Fibroblast of lung (primary cell): ENCODE results near the gene DND1. TPM values are rescaled to one million over a fixed set of nuclear protein-coding genes. Genes with fewer than 3 reads are reported as not detected.
"Not testable (repeated sequence)": the region's sequence is repeated elsewhere in the genome, so short reads cannot be mapped to it uniquely, and the experiment has no call there.

Source experiments
- DNase-seq, 2 donors: peaks; one replicate each; pipeline versions ENCODE4 v3.0.0 to v3.0.0-alpha.2; 2010; ENCODE audit warnings: low read depth in 2 of 2
- H2AFZ ChIP-seq: 2 replicates; pipeline ENCODE4 v1.5.1; 2012; ENCODE audit warnings: low read length, control low read depth, inconsistent platforms
- H3K27ac ChIP-seq: 2 replicates; pipeline ENCODE4 v1.5.1; 2011; ENCODE audit warnings: low read length, control low read depth; ENCODE audit not compliant: insufficient read depth
- H3K27me3 ChIP-seq: 2 replicates; pipeline ENCODE4 v1.5.1; 2011; ENCODE audit warnings: mild to moderate bottlenecking, low read length; ENCODE audit not compliant: control insufficient read depth, insufficient read depth
- H3K36me3 ChIP-seq: 2 replicates; pipeline ENCODE4 v1.5.1; 2011; ENCODE audit warnings: low read length; ENCODE audit not compliant: control insufficient read depth, insufficient read depth
- H3K4me1 ChIP-seq: 2 replicates; pipeline ENCODE4 v1.5.1; 2011; ENCODE audit warnings: low read length; ENCODE audit not compliant: control insufficient read depth, insufficient read depth; ENCODE audit errors: extremely low read depth
- H3K4me2 ChIP-seq: 2 replicates; pipeline ENCODE4 v1.5.1; 2011; ENCODE audit warnings: low read length, control low read depth; ENCODE audit not compliant: insufficient read depth; ENCODE audit errors: extremely low read depth
- H3K4me3 ChIP-seq, 4 experiments: fragments of 200-600 bp in 1 of 4; sonication (generic) in 1 of 4; replicated peaks in 1 of 4; 2 replicates each; pipeline ENCODE4 v1.5.1; 2011 to 2016; ENCODE audit warnings: low read length in 4 of 4, low read depth in 3 of 4, mild to moderate bottlenecking in 3 of 4, control low read depth in 2 of 4, inconsistent platforms in 1 of 4, mixed read lengths in 1 of 4; ENCODE audit not compliant: insufficient read depth in 1 of 4; ENCODE audit errors: control extremely low read depth in 1 of 4
- H3K79me2 ChIP-seq: 2 replicates; pipeline ENCODE4 v1.5.1; 2012; ENCODE audit warnings: mild to moderate bottlenecking, low read length, inconsistent platforms; ENCODE audit not compliant: control insufficient read depth, insufficient read depth
- H3K9ac ChIP-seq: 2 replicates; pipeline ENCODE4 v1.5.1; 2011; ENCODE audit warnings: mild to moderate bottlenecking, low read length, control low read depth; ENCODE audit not compliant: insufficient read depth
- H3K9me3 ChIP-seq: 2 replicates; pipeline ENCODE4 v1.5.1; 2012; ENCODE audit warnings: low read depth, low read length; ENCODE audit not compliant: control insufficient read depth, insufficient read depth
- H4K20me1 ChIP-seq: 2 replicates; pipeline ENCODE4 v1.5.1; 2011; ENCODE audit warnings: low read length; ENCODE audit not compliant: control insufficient read depth, insufficient read depth; ENCODE audit errors: extremely low read depth
- CTCF ChIP-seq, 2 donors: IDR thresholded peaks in 1 of 2; conservative IDR thresholded peaks in 1 of 2; 1 replicate in 1 of 2; 2 replicates in 1 of 2; pipeline ENCODE4 v1.5.1; 2011 to 2012; ENCODE audit warnings: low read length in 2 of 2, control low read depth in 1 of 2, inconsistent platforms in 1 of 2, low read depth in 1 of 2, mild to moderate bottlenecking in 1 of 2
- EZH2 ChIP-seq: IDR thresholded peaks from 2 replicates; pipeline ENCODE4 v1.5.1; 2012; ENCODE audit warnings: low read length, control low read depth, mild to moderate bottlenecking; ENCODE audit errors: missing control alignments
- polyA plus RNA-seq, 2 donors: library from polyadenylated mRNA; depleted of rRNA in 1 of 2; stranded (reverse) in 1 of 2; unstranded in 1 of 2; fragments of >200 nt; gene quantifications; 2 replicates each; pipeline ENCODE4 v1.2.1, GENCODE V29; 2011 to 2012; ENCODE audit warnings: missing spikeins in 1 of 2
- total RNA-seq: library from RNA; depleted of rRNA; stranded (reverse); fragments of >200 nt; gene quantifications from 2 replicates; pipeline ENCODE4 v1.2.1, GENCODE V29; 2014

The DND1 gene
- total and polyA plus RNA-seq, 2 donors (not counting 1 experiment from before 2014, with no cell fraction given) = 0.15 to 0.33 TPM

GRCh38 chr5:140664359-140665119, 8.8 kb downstream of the DND1 start, which contains the start of gene WDR55:
Gene WDR55, plus strand, starts transcription at chr5:140664904. Its CDS starts 9 bp downstream, at chr5:140664913.
- TF ChIP-seq EZH2 = no peak
- H3K36me3 ChIP-seq = peaks cover 24% of the 10 kb centered on the region

GRCh38 chr5:140664030-140664358, 9.4 kb downstream of the DND1 start:
- Histone ChIP-seq H3K9me3 (no peaks in the 10 kb centered on the region), H3K4me3 (peak overlapping the region; percentile 97 to 98 (median 98)), H3K36me3 (peaks cover 23% of the 10 kb centered on the region), H4K20me1 (no peaks in the 10 kb centered on the region), H3K4me1 (no peaks in the 10 kb centered on the region), H3K27ac (peak overlapping the region; percentile 96), H3K9ac (peak overlapping the region; percentile 85), H2AFZ (peak overlapping the region; percentile 100), H3K4me2 (peak overlapping the region; percentile 100), H3K27me3 (no peaks in the 10 kb centered on the region), H3K79me2 (peaks cover 30% of the 10 kb centered on the region)
- TF ChIP-seq CTCF (conservative IDR thresholded peaks at IDR 0.05 in 1 of 2, IDR thresholded peaks at IDR 0.05 in 1 of 2; ENCODE audit: low read depth in 1 of 2, low read length in 2 of 2) (no peak), EZH2 (no peak)
- no peak for DNase-seq

More at GRCh38 chr5:140664359-140665119, 8.8 kb downstream of the DND1 start, which contains the start of gene WDR55:
- Histone ChIP-seq H3K27ac (peak within 1 kb of the TSS; percentile 96), H3K79me2 (peaks cover 30% of the 10 kb centered on the region), H2AFZ (peak within 1 kb of the TSS; percentile 100), H3K9ac (peak within 1 kb of the TSS; percentile 85), H3K9me3 (no peaks in the 10 kb centered on the region), H3K27me3 (no peaks in the 10 kb centered on the region), H4K20me1 (no peaks in the 10 kb centered on the region), H3K4me3 (peak within 1 kb of the TSS; percentile 97 to 98 (median 98)), H3K4me2 (peak within 1 kb of the TSS; percentile 100), H3K4me1 (no peaks in the 10 kb centered on the region)
- DNase-seq = peak; percentile 88 to 93

- H3K9ac ChIP-seq, H3K27ac ChIP-seq, H3K79me2 ChIP-seq, H3K4me2 ChIP-seq, H3K4me1 ChIP-seq, H3K27me3 ChIP-seq, H3K9me3 ChIP-seq, DNase-seq, H4K20me1 ChIP-seq, H2AFZ ChIP-seq, H3K4me3 ChIP-seq: not testable (repeated sequence)
- peaks cover 30% of the 10 kb centered on the region for H3K36me3 ChIP-seq
Observed at GRCh38 chr5:140660371-140660770, 13.0 kb downstream of the DND1 start.

- Histone ChIP-seq H3K27me3 (no peaks in the 10 kb centered on the region), H3K9me3 (no peaks in the 10 kb centered on the region), H3K4me1 (no peaks in the 10 kb centered on the region), H3K4me2 (no peak overlapping the region), H3K9ac (no peak overlapping the region), H4K20me1 (no peaks in the 10 kb centered on the region), H3K79me2 (no peaks in the 10 kb centered on the region), H3K36me3 (peaks cover 34% of the 10 kb centered on the region), H3K27ac (no peak overlapping the region), H3K4me3 (no peak overlapping the region), H2AFZ (no peak overlapping the region)
- DNase-seq = no peak
- TF ChIP-seq CTCF (conservative IDR thresholded peaks at IDR 0.05 in 1 of 2, IDR thresholded peaks at IDR 0.05 in 1 of 2; ENCODE audit: low read depth in 1 of 2, low read length in 2 of 2) (no peak), EZH2 (no peak)
Observed at GRCh38 chr5:140658870-140659269, 14.5 kb downstream of the DND1 start.
